DMS79 (cell line): ENCODE data around the gene CDC20.
"Not testable (repeated sequence)": the region's sequence is repeated elsewhere in the genome, so short reads cannot be mapped to it uniquely, and the experiment has no call there.

Source experiments
- DNase-seq: peaks from one replicate; lab custom pipeline; 2025; lab: John Stamatoyannopoulos, UW

Gene CDC20

GRCh38 chr1:43358121-43358745, 548 bp upstream of the CDC20 start:
- DNase-seq: peak; percentile 54

DNA sequence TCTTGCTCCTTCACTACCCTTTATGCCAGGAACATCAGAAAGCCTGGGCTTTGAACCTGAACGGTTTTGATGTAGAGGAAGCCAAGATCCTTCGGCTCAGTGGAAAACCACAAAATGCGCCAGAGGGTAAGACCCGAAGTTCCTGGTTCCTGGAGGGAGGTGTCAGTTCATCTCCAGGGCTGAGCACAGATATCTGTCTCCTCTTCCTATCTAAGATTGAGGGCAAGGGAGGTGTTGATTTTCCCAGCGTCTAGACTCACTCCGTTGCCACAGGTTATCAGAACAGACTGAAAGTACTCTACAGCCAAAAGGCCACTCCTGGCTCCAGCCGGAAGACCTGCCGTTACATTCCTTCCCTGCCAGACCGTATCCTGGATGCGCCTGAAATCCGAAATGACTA, 915 bp downstream of the CDC20 start:
- DNase-seq: no peak

- no peak for DNase-seq
Observed at GRCh38 chr1:43360616-43361015, 1.8 kb downstream of the CDC20 start.

GRCh38 chr1:43363283-43363934, 4.6 kb downstream of the CDC20 start:
- no peak for DNase-seq

GRCh38 chr1:43363935-43364525, 5.2 kb downstream of the CDC20 start:
- no peak for DNase-seq

- no peak for DNase-seq
Observed at GRCh38 chr1:43365678-43366077, 6.9 kb downstream of the CDC20 start.

GRCh38 chr1:43366179-43366578, 7.4 kb downstream of the CDC20 start:
- DNase-seq: no peak

DNA sequence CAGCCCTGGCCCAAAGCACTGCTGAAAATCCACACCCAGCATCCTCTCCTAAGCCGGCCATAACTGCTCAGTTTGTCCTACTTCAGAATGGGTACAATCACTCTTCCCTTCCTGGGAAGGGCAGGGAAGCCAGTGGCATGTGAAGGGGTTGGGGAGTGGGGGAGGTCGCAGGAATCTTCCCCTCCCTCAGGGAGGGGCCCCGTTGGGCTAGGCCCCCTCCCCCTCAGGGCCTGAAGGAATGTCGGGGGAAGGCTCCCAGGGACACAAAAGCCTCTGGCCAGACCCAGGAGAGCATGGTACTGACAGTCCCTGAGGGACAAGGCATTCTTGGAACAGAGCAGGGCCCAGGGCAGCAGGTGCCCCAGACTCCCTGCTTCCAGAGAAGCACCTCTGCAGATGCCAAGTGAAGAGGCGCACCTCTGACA, 7.8 kb downstream of the CDC20 start:
- no peak for DNase-seq

DNA sequence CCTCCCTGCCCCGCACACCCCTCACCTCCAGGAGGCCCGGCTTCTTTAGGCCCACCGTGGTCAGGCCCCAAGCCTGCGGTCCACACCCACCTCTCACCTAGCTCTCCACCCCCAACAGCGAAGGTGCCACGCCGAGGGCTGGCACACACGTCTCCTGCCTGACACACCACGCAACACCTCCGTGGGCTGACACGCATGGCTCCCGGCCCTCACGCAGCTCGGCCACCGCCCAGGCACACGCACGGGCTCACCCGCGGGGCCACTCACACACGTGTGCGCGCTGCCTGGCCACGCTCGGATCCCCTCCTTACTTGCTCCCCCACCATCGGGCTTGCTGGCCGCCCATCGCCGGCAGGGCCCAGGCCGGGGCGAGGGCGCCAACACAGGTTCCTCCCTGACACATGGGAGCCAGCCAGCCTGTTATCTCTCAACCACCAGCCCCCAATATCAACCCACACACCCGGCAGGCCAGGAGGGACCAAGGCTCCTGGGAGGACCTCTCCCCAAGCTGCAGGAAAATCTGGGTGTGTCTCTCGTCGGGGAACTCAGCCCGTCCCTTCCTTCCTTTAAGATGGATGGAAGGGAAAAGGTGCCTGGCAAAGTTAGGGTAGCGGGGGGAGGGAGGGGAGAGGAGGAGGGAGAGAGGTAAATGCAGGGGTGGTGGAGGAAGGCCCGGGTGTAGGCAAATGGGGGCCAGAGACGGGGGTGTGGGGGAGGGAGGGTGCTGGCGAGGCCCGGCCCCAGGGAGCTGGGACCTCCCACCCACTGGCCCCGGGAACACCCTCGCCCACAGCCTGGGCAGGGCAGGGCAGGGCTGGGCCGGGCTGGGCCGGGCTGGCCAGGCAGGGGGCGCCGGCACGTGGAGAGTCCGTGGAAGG, 8.5 kb downstream of the CDC20 start:
- DNase-seq: no peak

GRCh38 chr1:43367904-43368645, 9.3 kb downstream of the CDC20 start, which contains the start of gene ELOVL1:
Gene ELOVL1 (minus strand): TSS chr1:43368011. CDS start chr1:43365609, 2,402 bp downstream.
- peak; percentile 80 for DNase-seq

DNA sequence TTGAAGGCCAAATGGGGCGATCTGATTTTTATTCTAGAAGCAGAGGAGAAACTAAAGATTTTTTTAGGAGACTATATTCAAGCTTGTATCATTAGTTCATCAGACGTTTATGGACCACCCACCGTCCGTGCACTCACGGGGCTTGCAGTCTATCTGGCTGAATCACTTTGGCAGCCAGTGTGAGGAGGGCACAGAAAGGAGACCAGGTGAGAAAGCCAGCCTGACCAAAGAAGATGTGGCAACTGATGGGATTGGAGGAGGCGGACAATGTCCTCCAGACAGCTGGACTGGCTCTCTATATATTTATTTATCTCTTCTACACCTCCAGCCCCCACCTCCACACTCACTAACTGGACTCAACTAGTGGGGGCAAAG, 9.9 kb downstream of the CDC20 start:
- DNase-seq: no peak

- not testable (repeated sequence) for DNase-seq
Observed at GRCh38 chr1:43369779-43370178, 11.0 kb downstream of the CDC20 start.

GRCh38 chr1:43370564-43370963, 11.8 kb downstream of the CDC20 start:
- DNase-seq: no peak

DNA sequence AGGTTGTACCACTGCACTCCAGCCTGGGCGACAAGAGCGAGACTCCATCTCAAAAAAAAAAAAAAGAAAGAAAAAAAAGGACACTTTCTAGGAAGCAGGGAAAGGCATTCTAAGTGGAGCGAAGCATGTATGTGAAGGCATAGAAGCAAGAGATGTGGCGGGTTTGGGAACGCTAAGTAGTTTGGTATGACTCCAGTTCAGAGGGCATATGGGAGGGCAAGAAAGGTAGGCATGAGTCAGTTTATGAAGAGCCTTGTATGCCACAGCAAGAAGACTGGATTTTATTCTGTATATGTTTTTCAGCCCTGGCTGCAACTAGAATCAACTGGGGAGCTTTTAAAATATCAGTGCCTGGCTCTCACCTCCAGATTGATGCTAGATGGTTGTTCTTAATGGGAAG, 13.4 kb downstream of the CDC20 start:
- no peak for DNase-seq

DNA sequence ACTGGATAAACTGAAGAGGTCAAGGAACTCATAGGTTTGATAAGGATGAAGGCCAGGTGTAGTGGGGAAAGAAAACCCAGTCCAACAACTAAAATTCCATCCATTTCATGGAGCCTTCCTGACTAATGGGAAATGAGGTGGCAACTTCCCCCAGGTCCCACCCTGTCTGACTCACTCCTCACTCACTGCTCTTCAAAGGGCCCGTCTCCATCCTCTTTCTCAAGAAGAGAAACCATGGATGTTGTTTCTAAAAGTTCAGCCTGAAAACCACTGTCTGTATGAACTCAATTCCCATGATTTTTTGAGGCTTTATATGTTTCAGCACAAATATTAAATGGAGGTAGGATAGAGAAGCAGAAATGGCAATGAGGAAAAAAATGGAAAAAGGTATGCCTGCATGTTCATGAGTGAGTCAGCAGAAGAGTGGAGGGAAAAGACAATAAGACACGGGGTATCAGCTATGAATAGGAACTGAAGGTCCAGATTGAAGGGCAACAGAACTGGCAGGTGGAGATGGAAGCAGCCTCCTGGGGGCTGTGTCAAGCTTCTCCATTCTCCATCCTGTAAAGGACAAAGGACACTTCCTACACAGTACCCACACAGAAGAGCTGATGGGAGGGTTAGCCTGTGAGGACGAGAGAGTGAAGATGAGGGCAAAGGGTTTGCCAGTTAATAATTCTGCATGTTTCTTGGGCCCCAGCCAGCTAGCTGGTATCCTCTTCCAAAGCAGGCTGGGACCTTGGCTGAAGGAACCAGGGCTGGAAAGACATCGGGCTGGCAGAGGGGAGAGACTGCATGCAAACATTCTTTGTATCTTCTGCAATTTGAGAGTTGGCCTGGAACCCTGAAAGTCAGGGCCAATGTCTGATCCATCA, 14.5 kb downstream of the CDC20 start:
- no peak for DNase-seq

DNA sequence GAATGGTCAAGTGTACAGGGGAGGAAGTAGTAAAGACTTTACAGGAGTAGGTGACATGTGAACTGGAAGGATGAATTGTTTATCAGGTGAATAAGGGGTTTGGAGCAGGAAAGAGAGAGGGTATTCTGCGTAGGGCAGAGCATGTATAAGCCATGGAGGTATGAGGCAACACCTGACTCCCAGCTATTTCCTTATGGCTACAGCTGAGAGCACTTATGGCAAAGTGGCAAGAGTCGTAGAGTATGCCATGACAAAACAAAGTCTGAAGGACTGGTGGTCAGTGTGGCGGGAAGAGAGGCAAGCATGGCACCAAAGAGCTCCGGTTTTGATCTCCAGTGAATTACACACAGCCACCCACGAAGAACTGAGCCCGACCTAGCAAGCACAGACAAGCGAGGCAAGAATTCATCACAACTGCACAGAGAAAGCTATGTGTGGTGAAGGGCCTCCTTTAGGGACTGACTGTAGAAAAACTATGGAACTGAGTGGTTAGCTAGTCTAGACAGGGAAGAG, 18.0 kb downstream of the CDC20 start:
- DNase-seq: peak; percentile 43

DNA sequence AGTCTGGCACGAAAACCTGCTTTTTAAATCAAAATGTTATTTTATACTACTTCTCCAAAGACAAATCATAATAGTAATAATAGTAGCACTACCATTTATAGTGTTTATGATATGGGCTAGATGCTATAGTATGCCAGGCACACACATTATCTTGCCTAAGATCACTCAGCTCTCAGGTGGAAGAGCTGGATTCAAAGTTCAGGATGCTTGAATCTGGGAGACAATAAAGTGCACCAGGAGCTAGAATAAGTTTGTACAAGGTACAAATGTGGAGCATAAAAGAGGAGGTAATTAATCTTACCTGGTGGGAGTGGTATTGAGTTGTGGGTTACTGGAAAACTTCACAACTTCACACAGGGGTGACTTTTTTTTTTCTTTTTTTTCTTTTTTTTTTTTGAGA, 19.1 kb downstream of the CDC20 start:
- no peak for DNase-seq

- no peak for DNase-seq
Observed at GRCh38 chr1:43379476-43379875, 20.7 kb downstream of the CDC20 start.

DNA sequence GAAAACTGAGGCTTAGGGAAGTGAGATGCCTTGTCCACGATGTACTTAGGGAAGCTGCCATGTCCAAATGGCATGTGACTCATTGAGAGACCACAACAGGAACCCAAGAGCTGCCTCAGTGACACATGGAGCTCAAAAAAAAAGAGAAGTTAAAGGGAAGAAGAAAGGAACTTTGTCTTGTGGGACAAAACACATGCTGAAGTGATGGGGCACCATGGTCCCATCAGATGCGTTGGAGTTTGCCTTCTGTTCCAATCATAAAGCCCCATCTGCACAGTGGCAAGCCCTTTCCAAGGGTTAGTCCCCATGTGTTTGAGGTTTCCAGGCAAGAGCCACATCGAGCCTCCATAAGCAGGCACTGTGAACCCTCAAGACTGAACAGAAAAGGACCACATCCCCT, 22.8 kb downstream of the CDC20 start:
- DNase-seq: no peak

- peak; percentile 90 for DNase-seq
Observed at GRCh38 chr1:43382027-43382779, 23.4 kb downstream of the CDC20 start.
